PC-9 (cell line): ENCODE measurements around the gene PQBP1. TPM values are rescaled to one million over a fixed set of nuclear protein-coding genes. Genes with fewer than 3 reads are reported as not detected.
A peak's percentile ranks its signal among the peaks of the same experiment; 100 is the strongest.

ENCODE experiments used
- BruUV-seq: library from RNA; stranded (reverse); fragments of 400-500 nt; replicated peaks from 2 replicates; lab custom pipeline; 2021; lab: Mats Ljungman, UMichigan
- CTCF ChIA-PET: fragments of 300-600 bp; sonication (Branson Sonifier 250); formaldehyde crosslinking; loops from one replicate; lab custom pipeline; 2022; ENCODE audit warnings: antibody characterized with exemption; lab: Charles Lee
- POLR2A ChIA-PET: fragments of 300-600 bp; sonication (Branson Sonifier 250); formaldehyde crosslinking; loops from one replicate; lab custom pipeline; 2022; ENCODE audit warnings: antibody characterized with exemption; ENCODE audit not compliant: unreplicated experiment; lab: Charles Lee
- DNase-seq, 2 experiments: peaks; one replicate each; pipeline versions ENCODE4 v3.0.0 to v3.0.0-alpha.2; 2015 to 2022; ENCODE audit warnings: mixed read lengths in 1 of 2
- H2AFZ ChIP-seq: fragments of 200-600 bp; sonication (generic); 2 replicates; pipeline ENCODE4 v1.8.1; 2017; ENCODE audit warnings: antibody characterized with exemption
- H3F3A ChIP-seq: fragments of 200-600 bp; sonication (generic); 2 replicates; pipeline ENCODE4 v1.8.1; 2017; ENCODE audit warnings: antibody characterized with exemption, mild to moderate bottlenecking, low read depth; ENCODE audit not compliant: insufficient read depth
- H3K27ac ChIP-seq: fragments of 200-600 bp; sonication (generic); 2 replicates; pipeline ENCODE4 v1.6.1; 2016; ENCODE audit warnings: mixed run types
- H3K27me3 ChIP-seq: fragments of 200-600 bp; sonication (generic); 2 replicates; pipeline ENCODE4 v1.6.1; 2016; ENCODE audit warnings: low read depth, mixed run types; ENCODE audit not compliant: insufficient read depth
- H3K36me3 ChIP-seq: fragments of 200-600 bp; sonication (generic); 2 replicates; pipeline ENCODE4 v1.6.1; 2016; ENCODE audit warnings: low read depth, mixed run types
- H3K4me1 ChIP-seq: fragments of 200-600 bp; sonication (generic); replicated peaks from 2 replicates; pipeline ENCODE4 v1.6.1; 2016; ENCODE audit warnings: mixed run types; ENCODE audit not compliant: insufficient read depth
- H3K4me2 ChIP-seq: fragments of 200-600 bp; sonication (generic); 2 replicates; pipeline ENCODE4 v1.6.1; 2017; ENCODE audit warnings: mixed run types
- H3K4me3 ChIP-seq: fragments of 200-600 bp; sonication (generic); 2 replicates; pipeline ENCODE4 v1.6.1; 2016; ENCODE audit warnings: mixed run types
- H3K79me2 ChIP-seq: fragments of 200-600 bp; sonication (generic); 2 replicates; pipeline ENCODE4 v1.6.1; 2017; ENCODE audit warnings: low read depth, mixed run types
- H3K9me2 ChIP-seq: fragments of 200-600 bp; sonication (generic); 2 replicates; pipeline ENCODE4 v1.8.1; 2017; ENCODE audit warnings: mild to moderate bottlenecking; ENCODE audit not compliant: insufficient read depth
- H3K9me3 ChIP-seq: fragments of 200-600 bp; sonication (generic); 2 replicates; pipeline ENCODE4 v1.8.1; 2016; ENCODE audit warnings: low read depth; ENCODE audit not compliant: insufficient read depth
- H4K20me1 ChIP-seq: fragments of 200-600 bp; sonication (generic); 2 replicates; pipeline ENCODE4 v1.8.1; 2017; ENCODE audit not compliant: insufficient read depth
- EZH2 ChIP-seq: fragments of 200-600 bp; sonication (generic); IDR thresholded peaks from 2 replicates; pipeline ENCODE4 v1.8.0; 2017; ENCODE audit warnings: antibody characterized with exemption, low read depth
- intact Hi-C: fragments of 100-400 bp; cut with micrococcal nuclease; formaldehyde crosslinking; loops from one replicate; pipeline ENCODE4 v1.10.0; 2022; ENCODE audit not compliant: unreplicated experiment
- total RNA-seq: library from RNA; stranded (reverse); gene quantifications from 2 replicates; pipeline ENCODE4 v1.2.3, GENCODE V29; 2021
- TF ChIP-seq, protein P1 (sequence below): fragments of 200-600 bp; sonication (generic); conservative IDR thresholded peaks from 2 replicates; pipeline ENCODE4 v1.6.1; 2017; ENCODE audit warnings: mixed run types, antibody characterized with exemption, mild to moderate bottlenecking, moderate library complexity

PQBP1 gene
- total RNA-seq, 1 experiment from 2014 or later = 36.4 TPM

GRCh38 chrX:48914593-48915493, 17.1 kb downstream of the PQBP1 start:
- intact Hi-C loops = loop anchor here (5.0 kb wide), 1 partner anchor 142 kb away; the partner anchor contains the start of gene CCDC120
- no TSS peak for BruUV-seq

DNA sequence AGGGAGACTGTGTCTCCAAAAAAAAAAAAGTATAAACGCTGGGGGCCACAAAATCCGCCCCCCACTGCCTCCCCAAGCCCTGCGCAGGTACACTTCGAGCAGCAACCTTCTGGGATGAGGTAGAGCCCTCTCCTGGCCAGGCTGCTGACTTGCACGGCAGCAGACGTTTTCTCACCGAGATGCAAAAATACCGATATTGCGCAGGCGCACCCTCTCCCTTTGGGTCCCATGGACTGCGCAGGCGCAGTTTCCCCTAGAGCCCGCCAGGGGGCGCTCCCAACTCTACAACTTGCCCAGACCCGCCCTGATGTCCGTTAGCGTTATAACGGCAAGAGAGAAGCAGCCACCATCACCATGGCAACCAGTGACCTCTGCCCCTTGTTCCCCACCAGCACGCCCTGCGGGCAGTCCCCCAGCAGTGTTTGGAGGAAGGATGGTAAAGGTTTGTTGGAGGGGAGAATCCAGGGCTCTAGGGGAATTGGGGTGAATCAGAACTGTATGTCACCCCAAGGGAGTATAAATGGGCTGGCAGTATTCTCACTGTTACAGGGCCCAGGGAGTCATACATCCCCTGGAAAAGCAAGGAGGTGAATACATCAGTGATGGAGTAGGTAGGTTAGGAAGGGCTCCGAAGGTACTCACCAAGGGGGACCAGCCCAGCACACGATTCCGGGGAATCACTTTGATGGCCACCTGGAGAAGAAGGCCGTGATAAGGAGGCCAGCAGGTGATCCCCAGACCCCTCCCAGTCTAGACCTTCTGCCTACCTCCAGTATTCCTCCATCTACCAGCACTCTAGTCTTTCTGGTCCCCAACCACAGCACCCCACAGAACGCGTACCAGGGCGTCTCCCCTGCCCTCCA, 19.6 kb downstream of the PQBP1 start:
- Histone ChIP-seq H3K27me3 (no peaks in the 10 kb centered on the region), H3K36me3 (no peaks in the 10 kb centered on the region), H3K79me2 (no peaks in the 10 kb centered on the region), H3K27ac (no peak overlapping the region), H4K20me1 (no peaks in the 10 kb centered on the region), H3K4me2 (peak overlapping the region; percentile 38; the same call in 1 of the 2 replicates), H2AFZ (no peak overlapping the region), H3K9me3 (no peaks in the 10 kb centered on the region), H3K9me2 (no peaks in the 10 kb centered on the region), H3F3A (no peaks in the 10 kb centered on the region), H3K4me3 (no peak overlapping the region), H3K4me1 (no peaks in the 10 kb centered on the region)
- no TSS peak for BruUV-seq
- TF ChIP-seq EZH2 = no peak
- TF ChIP-seq, protein P1, sequence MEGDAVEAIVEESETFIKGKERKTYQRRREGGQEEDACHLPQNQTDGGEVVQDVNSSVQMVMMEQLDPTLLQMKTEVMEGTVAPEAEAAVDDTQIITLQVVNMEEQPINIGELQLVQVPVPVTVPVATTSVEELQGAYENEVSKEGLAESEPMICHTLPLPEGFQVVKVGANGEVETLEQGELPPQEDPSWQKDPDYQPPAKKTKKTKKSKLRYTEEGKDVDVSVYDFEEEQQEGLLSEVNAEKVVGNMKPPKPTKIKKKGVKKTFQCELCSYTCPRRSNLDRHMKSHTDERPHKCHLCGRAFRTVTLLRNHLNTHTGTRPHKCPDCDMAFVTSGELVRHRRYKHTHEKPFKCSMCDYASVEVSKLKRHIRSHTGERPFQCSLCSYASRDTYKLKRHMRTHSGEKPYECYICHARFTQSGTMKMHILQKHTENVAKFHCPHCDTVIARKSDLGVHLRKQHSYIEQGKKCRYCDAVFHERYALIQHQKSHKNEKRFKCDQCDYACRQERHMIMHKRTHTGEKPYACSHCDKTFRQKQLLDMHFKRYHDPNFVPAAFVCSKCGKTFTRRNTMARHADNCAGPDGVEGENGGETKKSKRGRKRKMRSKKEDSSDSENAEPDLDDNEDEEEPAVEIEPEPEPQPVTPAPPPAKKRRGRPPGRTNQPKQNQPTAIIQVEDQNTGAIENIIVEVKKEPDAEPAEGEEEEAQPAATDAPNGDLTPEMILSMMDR = peak; percentile 80
- peak; percentile 70 to 75 for DNase-seq
- CTCF ChIA-PET = no interaction called here
- intact Hi-C loops = loop anchor here (1.0 to 5.0 kb wide), 2 partner anchors 140 to 155 kb away; partner anchors contain the start of gene CCDC120
- POLR2A ChIA-PET = no interaction called here

More at GRCh38 chrX:48914593-48915493, 17.1 kb downstream of the PQBP1 start:
- H3F3A ChIP-seq = no peaks in the 10 kb centered on the region
- H4K20me1 ChIP-seq = no peaks in the 10 kb centered on the region
- H2AFZ ChIP-seq = no peak overlapping the region
- no peak overlapping the region for H3K4me3 ChIP-seq
- TF ChIP-seq EZH2 = no peak
- TF ChIP-seq, protein P1 = no peak
- CTCF ChIA-PET = interaction anchor here (0.6 kb wide), 1 partner anchor 209 kb away, joined by 4 read pairs; no protein-coding TSS in a partner anchor
- H3K4me2 ChIP-seq = no peak overlapping the region
- H3K79me2 ChIP-seq = peaks cover 13% of the 10 kb centered on the region
- H3K4me1 ChIP-seq = no peaks in the 10 kb centered on the region
- H3K27ac ChIP-seq = no peak overlapping the region
- no peaks in the 10 kb centered on the region for H3K9me2 ChIP-seq
- no peaks in the 10 kb centered on the region for H3K9me3 ChIP-seq
- DNase-seq = no peak
- POLR2A ChIA-PET = no interaction called here
- no peaks in the 10 kb centered on the region for H3K27me3 ChIP-seq
- H3K36me3 ChIP-seq = no peaks in the 10 kb centered on the region

DNA sequence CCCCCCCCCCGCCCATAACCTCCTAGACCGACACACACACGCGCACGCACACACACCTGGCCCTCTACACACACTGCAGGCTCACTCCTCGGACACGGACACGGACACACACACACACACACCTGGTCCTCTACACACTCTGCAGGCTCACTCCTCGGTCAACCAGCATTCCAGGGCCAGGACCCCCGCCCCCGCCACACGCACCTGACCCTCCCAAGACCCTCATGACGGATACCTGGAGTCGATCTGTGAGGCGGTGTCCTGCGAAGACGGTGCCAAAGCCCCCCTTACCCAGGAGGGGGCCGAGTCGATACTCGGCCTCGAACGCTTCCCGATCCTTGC, 20.5 kb downstream of the PQBP1 start:
- Histone ChIP-seq H3K36me3 (no peaks in the 10 kb centered on the region), H3K9me3 (no peaks in the 10 kb centered on the region), H3K4me2 (peak overlapping the region; percentile 66), H3F3A (no peaks in the 10 kb centered on the region), H3K79me2 (no peaks in the 10 kb centered on the region), H3K4me1 (no peaks in the 10 kb centered on the region), H3K9me2 (no peaks in the 10 kb centered on the region), H4K20me1 (no peaks in the 10 kb centered on the region), H3K4me3 (peak overlapping the region; percentile 58; the same call in 1 of the 2 replicates), H3K27me3 (no peaks in the 10 kb centered on the region), H2AFZ (0 out of 2 replicates have a peak overlapping the region, but pooled peaks have one; percentile 52), H3K27ac (no peak overlapping the region)
- intact Hi-C loops = loop anchor here (5.0 kb wide), 1 partner anchor 139 kb away; the partner anchor contains the start of gene CCDC120
- no peak for TF ChIP-seq EZH2
- TF ChIP-seq, protein P1 = no peak
- DNase-seq = no peak
- no TSS peak for BruUV-seq
- CTCF ChIA-PET = no interaction called here
- POLR2A ChIA-PET = no interaction called here
